Globus pallidus (tissue), 1 donor: Measurements from ENCODE around the gene PLPP1.
A peak's percentile ranks its signal among the peaks of the same experiment; 100 is the strongest.

Experiments used
- DNase-seq: peaks from one replicate; pipeline ENCODE4 v3.0.0-alpha.2; 2015; ENCODE audit warnings: low spot score

PLPP1 gene

GRCh38 chr5:55407059-55407684 is 127.6 kb downstream of the PLPP1 start:
- DNase-seq: peak; percentile 76

- DNase-seq: no peak
These were observed 128.5 kb downstream of the PLPP1 start for GRCh38 chr5:55406292-55406691.

DNA sequence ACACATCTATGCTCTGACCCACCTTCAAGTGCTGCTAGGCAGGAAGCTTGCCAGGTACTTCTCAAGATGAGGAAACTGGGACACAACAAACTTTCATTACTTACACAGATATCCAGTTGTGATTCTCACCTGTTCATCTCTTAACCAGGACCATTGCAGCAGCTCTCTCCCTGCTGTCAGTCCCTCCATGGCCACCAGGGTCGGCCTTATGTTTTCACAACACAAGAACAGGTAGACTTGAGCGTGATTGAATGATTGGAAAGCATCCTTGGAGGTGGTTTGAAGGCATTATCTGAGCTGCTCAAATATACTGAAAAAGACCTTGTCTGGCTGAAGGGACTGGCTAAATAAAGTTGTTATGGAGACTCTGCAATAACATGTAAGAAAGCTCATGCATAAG is 132.6 kb downstream of the PLPP1 start:
- DNase-seq: no peak

- DNase-seq: no peak
These were observed 141.1 kb downstream of the PLPP1 start for GRCh38 chr5:55393501-55394175.

DNA sequence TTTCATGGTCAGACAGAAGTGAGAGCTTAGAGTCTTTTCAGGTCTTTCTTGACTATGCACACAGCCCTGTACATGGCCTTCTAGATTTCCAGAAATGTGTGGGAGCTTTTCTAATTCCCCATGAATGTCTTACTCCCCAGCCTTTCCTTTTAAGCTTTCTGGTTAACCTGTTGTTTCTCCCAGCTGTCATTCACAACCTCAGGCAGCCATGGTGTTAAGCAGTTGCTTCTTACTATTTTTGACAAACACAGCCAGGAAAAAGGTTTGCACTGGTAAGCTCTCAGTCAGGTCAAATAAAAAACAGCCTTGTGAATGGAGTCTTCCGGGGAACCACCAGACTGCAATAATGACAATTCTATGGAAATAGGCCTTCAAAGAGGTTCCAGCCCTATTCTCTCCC is 142.1 kb downstream of the PLPP1 start:
- DNase-seq: no peak

GRCh38 chr5:55391707-55392106 is 143.1 kb downstream of the PLPP1 start:
- no peak for DNase-seq

GRCh38 chr5:55387865-55388264 is 146.9 kb downstream of the PLPP1 start:
- no peak for DNase-seq

DNA sequence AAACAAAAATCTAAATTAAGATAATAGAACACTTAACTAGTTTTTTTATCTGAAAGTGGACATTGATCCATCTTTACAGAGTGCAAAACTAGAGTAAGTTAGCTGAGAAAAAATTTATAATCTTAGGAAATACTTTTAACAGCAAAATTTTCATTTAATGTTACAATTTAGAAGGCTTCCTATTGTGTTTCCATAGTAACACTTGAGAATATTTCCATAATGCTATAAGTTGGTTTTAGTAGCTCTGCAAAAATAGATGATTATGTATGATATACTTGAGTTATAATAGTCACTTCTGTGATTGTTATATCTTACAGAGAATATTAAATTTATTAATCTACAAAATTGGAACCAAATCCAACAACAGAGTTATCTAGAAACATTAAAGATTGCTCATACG is 148.4 kb downstream of the PLPP1 start:
- DNase-seq: no peak

DNA sequence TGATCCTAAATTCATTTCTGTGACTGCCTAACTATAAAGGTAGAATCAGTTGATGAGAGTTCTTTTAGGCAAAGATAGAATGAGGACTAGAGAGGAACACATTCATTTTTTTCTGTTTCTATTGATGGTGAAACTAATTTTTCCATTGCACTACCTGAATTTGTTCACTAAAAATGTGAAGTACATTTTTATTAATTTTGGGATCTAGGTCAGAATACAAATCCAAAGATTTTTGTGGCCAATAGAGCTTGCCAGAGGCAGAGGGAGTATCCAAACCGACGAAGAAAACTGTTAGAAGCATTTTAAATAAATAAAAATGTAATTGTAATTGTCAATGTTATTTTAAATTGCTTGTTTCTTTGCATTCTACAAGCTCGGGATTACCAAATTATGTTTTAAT is 148.9 kb downstream of the PLPP1 start:
- no peak for DNase-seq

GRCh38 chr5:55385227-55385626 is 149.5 kb downstream of the PLPP1 start:
- DNase-seq: no peak

GRCh38 chr5:55384072-55384471 is 150.7 kb downstream of the PLPP1 start:
- no peak for DNase-seq

GRCh38 chr5:55383254-55383653 is 151.5 kb downstream of the PLPP1 start:
- no peak for DNase-seq

DNA sequence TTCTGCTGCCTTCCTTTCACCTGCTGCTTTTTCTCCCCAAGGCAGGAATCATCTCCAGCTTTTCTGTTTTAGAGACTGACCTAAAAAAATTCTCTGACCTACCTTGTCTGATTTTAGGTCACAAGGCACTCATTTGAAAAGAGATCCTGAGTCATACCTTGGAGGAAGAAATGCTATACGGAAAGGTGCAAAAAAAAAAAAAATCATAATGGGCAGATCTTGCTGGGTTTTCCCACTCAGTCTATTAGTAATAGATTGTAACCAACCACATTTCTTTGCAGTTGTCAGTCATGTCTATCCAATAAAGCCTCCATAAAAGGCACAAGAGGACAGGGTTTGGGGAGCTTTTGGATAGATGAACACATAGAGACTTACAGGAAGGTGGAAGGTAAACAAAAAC is 157.0 kb downstream of the PLPP1 start:
- no peak for DNase-seq
